HG02642 (cell line): Measurements from ENCODE around the gene OTUB1.

Experiments
- ATAC-seq: cut with Tn5 transposase; IDR thresholded peaks from one replicate; pipeline ENCODE4 v1.9.1; 2021; ENCODE audit warnings: mild to moderate bottlenecking; ENCODE audit not compliant: unreplicated experiment, poor library complexity

Gene OTUB1

DNA sequence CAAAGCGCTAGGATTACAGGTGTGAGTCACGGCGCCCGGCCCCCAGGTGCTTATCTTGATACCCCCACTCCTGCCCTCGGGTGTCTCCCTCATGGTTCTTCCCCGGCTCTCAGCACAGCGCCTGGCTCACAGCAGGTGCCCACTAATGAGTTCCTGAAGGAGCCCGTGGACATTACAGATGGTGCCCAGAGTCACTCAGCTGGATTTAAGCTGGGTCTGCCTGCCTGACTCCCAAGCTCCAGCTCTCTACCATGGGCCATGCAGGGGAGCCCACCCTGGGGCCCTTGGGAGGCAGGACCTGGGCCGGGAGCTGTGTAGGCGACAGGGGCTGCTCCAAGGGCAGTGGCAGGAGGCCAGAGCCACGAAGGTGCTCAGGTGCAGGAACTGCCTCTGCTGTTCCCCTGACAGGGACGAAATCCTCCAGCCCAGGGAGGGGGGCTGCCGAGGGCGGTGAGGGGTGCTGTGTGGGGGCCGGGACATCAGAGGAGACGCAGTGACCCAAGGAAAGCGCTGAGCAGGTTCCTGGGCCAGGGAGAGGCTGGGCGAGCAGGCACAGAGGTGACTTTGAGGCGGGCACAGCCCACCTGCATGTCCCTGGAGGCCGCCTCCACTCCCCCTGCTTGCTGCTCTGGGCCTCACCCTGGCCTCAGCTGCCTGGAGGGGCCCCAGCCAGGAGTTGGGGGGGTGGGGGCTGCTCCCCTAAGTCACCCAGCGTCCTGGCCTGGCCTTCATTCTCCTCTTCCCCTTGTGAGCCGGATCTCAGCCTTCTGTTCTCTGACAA, 34.9 kb downstream of the OTUB1 start:
- ATAC-seq = no peak

DNA sequence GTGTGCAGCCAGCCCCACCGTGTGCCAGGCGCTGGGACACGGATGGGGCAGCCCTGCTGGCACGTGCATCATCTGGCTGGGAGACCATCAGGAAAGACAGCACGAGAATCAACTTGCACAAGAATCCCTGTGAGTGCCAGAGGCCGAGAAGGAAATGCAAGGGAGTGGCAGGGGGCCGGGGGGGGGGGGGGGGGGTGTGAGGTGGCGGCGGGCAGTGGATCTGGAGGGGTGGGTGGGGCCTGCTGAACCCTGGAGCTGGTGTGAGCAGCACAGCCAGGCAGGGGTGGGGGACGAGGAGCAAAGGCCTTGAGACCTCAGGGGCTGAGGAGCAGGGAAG, 35.5 kb downstream of the OTUB1 start:
- no peak for ATAC-seq

DNA sequence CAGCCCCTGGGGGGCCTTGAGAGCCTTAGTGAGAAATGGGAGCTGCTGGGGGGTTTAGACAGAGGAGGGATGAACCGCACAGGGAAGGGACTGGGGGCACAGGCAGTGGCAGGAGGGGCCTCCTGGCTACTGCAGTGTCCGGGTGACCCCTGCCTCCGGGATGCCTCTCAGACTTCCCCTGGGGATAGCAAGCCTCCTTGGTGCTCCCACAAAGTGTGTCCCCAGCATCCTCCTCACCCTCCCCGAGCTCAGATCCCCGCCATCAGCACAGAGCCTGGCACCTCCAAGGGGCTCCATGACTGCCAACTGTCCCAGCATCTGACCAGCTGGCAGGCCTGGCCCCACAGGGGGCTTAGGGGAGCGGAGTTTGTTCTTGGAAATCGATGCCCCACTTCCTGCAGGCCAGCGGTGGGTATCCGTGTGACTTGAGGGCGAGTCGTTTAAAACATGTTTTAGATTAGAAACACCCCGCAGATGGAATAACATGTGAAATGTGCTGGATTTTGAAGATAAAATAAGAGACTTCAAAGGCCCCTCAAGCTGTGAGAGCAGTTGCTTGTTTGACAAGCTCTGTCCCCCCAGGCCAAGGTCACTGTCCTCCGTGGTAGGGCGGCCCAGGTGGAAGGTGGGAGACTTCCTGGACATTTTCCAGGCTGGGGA, 36.0 kb downstream of the OTUB1 start:
- ATAC-seq = no peak

DNA sequence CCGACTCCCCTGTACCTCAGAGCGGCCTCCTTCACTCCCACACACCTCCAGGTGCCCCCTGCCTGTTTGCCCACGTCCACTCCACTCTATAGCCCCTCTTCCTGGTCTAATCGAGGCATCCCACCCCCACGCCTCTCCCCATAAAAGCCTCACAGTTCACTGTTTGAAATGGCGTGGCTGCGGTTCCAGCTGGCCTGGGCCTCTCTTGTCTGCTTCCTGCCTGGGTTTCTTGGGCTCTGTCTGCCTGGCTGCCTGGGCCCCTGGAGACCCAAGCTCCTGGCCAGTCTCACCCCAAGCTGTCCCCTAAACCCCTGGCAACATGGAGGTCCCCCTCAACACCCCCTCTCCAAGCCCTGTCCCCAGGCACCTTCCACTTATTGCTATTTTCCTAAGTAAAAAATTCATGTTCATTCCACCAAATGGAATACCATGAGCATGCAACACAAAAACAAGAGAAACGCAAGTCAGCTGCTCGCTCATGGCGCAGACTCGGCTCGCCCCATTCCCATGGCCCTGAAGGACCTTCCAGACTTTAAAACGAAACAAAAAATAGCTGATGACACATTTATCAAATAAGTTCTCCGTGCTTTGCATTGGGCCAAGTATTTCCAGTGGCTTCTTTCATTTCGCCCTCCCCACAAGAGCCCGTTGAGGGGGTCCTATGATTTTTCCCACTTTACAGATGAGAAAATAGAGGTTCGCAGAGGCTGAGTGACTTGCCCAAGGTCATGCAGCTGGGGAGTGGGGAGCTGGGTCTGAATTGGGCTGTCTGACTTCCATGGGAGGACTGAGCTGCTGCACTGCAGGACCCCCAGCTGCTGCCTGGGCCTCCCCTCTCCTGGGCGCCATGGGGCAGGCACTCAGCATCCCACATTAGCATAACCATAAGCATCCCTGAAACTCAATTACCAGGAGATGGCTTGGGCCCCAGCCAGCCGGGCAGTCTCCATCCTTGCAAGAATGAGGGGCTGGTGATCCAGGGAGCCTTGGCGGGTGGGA, 37.8 kb downstream of the OTUB1 start:
- no peak for ATAC-seq

DNA sequence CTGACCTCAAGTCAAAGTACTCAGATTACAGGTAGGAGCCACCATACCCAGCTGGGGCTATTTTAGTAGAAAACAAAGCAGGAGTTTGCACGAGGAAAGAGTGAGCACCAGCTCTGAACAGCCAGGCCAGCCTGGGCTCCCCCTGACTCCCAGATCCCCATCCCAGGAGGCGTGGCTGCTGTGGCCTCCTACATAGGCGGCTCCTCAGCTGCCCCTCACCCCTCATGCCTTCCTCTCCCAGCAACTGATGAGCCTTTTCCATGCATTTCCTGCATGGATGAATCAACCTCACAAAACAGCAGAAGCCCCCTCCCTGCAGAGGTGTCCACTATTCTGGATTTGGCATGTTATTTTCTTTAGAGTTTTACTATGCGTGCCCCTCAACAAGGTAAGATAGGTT, 39.0 kb downstream of the OTUB1 start:
- ATAC-seq = no peak

DNA sequence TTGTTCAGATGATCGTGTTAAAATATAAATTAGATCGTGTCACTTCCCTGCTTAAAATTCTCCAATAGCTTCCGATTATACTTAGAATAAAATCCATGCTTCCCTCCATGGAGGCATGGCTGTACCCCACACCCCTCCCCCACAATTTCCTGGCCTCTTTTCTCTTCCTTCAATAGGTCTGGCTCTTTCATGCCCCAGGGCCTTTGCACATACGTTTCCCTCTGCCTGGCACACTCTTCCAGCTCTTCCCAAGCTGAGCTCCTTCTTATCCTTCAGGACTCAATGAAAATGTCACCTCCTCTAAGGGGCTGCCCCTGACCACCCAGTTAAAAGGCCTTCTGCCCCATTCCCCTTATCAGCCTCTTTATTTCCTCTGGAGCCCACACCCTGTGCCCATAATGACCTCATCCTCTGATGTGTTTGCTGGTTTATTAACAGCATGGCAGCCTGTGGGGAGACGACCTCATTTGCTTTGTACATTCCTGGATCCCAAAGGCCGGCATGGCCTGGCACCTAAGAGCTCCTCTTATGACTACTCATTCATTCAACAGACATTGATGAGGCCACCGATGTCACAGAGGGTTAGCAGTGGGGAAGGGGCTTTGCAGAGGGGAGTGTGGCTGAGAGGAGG, 40.5 kb downstream of the OTUB1 start:
- no peak for ATAC-seq

DNA sequence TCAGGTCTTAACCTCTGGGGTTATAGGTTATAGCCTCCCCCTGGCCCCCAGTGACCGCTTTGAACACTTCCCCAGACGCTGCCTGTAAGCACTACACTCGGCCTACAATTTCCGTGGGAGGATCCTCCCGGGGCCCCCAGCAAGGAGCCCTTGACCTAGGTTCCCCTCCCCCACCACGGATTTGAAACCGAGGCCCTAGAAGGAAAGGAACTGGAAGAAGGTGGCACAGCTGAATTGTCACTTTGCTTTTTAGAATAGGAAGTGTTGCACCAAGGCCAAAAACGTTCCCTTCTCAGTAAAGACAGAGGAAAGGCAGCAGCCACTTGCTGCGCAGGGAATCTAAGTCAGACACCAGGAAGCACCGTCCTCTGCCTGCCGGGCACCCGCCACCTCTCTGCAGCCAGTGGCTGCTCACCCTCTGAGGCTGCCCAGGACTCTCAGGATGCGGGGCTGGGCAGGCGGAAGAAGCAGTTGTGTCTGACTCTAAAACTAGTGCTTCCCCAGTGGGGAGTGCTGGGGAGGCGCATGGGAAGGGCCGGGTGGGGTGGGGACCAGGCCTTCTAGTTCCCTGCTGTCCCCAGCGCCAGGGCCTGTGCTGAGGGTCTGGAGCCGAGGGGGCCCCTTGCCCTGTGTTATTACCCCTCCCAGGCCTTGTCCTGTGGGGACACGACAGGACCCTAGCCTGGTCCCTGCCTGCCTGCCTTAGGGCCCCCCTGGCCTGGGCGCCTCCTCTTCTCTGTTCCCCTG, 41.6 kb downstream of the OTUB1 start:
- no peak for ATAC-seq

DNA sequence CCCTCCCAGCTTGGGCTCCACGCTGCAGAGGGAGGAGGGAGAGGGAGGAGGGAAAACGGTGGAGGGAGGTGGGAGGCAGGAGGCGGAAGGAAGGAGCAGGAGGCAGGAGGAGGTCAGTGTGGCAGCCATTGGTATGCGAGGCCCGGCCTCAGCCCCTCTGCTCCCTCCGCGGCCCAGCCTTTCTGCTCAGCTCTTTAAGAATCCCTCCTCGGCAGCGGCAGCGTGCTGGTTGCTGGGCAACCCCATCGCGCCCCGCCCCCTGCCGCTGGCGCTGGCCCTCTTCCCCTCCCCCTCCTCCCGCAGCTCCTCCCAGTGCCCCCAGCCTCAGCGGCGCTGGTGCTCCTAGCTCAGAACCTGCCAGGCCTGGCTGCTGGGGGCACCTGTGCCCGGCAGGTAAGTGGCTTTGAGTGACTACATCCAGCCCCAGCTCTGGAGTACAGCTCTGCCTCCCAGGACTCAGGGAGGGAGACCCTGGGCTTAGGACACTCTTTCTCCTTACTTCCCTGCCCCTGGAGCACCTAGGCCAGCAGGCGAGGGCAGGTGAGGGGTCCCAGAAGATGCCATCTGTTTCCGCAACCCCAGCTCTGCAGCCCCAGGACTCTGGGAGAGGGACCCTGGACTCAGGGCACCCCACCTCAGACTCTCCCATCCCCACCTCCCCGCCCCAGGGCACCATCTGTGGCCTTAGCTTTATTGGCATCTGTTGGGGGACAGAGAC, 42.3 kb downstream of the OTUB1 start:
- no peak for ATAC-seq

DNA sequence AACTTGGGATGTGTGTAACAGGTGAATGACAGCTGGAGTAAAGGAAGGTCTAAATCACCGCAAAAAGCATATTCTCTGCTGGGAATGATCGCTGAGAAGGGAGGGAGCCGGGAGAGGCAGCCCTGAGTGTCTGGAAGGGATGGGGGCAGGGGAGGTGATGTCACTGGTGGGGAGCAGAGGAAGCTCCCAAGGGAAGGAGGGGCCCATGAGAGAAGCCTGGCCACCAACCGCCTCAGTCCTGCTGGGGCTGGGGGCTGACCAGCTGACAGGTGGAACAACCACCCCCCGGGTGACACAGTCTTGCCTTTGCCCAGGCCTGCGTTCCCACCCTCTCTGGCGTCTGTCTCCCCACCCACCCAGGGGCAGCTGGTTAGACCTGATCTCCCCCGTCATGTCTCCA, 43.5 kb downstream of the OTUB1 start:
- ATAC-seq = no peak

DNA sequence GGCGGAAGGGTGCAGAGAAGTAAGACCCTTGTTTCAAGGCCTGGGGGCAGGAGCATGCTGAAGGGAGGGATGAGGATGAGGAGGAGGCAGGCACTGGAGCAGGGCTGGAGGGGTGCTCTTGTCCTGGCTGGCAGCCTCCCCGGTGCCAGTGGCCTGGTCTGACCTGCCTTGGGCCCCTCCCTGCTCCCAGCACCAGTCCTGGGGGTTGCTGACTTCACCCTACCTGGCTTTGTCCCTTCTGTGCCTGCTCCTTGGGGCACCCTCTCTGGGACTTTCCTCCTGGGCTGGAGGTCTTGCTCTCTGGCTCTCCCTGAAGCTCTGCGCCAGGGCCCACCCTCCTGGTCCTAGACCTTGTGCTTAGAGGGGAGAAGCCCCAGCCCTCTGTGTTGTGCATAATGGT, 44.8 kb downstream of the OTUB1 start:
- ATAC-seq = no peak

DNA sequence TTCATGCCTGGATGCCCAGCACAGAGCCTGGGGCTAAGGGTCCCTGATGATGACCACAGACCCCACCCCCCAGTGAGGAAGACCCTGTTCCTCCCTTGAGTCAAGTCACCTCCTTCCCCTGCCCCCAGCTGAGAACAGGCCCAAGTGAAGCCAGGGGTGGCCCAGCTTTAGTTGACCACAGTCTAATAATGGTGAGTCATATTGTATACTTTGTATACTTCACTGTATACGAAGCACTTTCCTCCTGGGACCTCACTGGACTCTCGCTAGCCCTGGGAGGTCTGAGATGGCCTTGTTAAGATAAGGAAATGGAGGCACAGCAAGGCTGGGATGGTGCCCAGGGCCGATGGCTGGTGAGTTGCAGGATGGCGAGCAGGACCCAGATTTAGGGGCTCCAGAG, 45.8 kb downstream of the OTUB1 start:
- ATAC-seq = no peak

DNA sequence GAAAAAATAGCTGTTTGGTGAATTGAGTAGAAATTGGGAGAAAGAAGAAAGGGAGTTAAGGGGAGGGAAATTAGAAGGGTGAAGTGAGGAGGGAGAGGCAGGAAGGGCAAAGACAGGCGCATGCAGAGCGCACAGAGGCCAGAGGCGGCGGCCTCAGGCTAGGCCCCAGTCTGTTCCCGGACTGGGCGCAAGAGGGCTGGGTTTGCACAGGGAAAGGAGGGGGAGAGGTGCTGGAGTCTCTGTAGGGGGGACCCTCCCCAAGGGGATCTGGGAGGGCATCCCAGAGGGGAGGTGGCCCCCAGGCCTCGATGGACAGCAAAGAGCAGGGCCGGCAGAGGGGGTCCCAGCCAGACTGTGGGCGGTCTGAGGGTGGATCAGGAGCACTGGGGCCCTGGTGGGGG, 48.2 kb downstream of the OTUB1 start:
- no peak for ATAC-seq

DNA sequence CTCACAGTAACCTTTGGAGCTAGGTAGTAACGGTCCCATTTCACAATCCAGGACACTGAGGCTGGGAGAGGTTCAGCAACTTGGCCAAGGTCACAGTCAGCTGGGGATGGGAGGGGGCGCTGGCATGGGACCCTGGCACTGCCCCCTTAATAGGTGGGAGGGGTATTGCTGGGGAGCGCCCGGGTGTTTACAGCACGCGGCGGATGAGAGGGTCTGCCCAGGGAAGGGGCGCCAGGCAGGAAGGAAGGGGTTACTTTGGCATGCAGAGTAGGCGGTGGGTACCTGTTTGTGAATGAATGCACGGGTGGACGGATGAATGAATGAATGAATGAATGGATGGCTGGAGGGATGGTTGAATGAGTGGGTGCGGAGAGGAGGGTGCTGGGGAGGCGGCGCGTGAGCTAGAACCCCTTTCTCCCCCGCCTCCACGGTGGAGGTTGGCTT, 48.9 kb downstream of the OTUB1 start:
- ATAC-seq = no peak

DNA sequence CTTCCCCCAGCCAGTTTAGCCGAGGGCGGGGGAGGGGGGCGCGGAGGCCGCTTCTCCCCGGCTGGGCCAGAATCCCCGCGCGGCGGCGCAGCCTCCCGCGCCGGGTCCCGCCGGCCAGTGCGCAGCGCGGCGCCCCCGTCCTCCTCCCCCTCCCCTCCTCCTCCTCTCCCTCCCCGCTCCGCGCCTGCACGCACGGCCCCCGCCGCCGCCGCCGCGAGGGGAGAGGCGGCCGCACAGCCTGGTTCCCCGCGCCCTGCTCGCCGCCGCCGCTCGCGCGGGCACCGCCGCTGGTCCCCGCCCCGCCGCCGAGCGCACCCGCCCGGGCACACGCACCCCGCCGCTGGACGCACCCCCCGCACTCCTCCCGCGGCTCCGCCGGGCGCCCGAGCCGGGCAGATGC, 49.3 kb downstream of the OTUB1 start, which contains the start of gene FLRT1:
TSS of gene FLRT1 (plus strand) at position 356 of the 400 bp plus-strand sequence. CDS start 80,337 bp downstream, outside the sequence.
- ATAC-seq = no peak

DNA sequence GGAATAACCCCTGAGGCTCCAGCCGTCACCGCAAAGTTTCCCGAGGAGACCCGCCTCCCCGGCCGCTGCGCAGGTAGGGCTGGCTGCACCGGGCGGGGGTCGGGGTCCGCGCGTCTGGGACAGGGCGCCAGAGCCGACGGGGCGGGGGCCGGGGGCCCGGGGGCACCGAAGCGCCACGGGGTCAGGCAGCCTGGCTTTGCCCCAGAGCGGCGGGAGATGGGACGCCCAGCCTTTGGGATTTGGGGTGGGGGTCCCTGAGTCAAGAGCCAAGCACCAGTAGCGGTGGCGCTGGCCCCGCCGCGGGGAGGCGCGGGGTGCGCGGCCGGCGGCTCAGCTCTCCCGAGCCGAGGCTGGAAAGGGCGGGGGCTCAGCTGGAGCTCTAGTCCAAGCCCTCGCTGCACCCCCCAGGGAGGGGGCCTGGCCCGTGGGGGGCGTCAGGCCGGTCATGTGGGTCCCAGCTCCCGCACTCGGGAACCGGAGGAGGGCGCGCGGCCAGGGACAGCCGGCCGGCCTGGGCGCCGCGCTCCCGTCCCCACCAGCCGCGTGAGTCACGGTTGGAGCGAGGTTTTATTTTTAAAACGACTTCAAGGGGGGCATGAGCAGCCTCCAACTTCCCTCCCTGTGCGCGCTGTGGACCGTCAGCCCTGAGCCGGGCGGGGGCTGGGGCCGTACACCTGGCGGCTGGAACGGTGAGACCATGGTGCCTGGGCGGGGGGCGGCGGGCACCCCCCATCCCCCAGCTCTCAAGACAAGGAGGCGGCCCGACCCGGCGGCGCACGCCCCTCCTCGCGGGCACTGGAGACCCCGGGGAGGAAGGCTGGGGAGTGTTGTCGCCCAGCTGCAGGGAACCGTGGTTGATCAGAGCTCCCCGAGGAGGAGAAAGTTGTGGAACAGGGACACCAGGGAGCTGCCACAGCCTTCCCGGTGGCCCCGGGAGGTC, 50.1 kb downstream of the OTUB1 start:
- ATAC-seq = no peak

DNA sequence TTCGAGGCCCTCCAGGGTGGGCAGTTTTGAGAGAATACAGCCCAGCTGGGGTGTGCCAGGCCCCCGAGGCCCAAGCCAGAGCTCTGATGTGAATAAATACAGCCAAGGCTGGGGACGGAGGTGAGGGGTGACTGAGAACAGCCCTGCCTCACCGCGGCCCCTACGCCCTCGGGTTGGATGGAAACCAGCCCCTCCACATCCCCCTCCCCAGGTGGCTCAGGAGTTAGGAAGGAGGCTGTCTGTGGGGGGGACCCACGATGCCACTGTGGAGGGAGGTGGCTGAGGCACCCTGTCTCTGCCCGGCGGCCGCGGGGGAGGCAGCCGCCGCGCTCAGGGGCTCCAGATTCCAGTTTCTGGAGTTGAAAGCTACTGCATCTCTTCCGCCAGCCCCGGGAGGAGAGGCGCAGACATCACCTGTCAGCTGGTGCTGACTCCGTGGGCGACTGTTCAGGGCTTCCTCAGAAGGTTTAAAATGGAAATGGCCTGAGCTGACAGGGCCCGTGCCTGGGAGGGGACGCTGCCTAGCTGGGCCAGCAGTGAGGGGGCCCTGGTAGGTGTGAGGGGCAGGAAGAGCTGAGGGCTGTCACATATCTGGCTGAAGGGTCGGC, 50.9 kb downstream of the OTUB1 start:
- ATAC-seq = no peak

DNA sequence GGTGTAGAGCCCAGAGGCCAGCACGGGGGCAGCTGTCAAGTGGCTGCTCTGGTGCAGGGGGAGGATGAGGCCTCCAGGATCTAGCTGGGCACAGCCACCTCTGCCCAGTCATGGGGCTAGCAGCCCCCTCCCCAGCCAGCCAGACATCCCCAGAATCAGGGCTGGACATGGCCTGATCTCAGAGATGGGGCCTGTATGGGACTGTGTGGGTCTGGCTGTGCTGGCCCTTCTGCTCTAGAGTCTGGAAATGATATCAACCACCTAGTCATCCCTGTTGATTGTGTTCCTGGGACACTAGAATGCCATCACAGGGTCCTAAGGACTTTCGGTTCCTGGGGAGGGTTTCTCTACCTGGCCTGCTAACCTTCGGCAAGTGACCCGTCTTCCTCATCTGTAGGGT, 52.3 kb downstream of the OTUB1 start:
- no peak for ATAC-seq
